A549 (cell line): Measurements from ENCODE around the gene NPFFR1.

Experiments used
- ESRRA ChIP-seq: fragments of 150-350 bp; IDR thresholded peaks from 2 replicates; pipeline ENCODE4 v1.6.1; 2014; ENCODE audit warnings: mild to moderate bottlenecking, low read length, borderline replicate concordance
- HDAC2 ChIP-seq: fragments of 200-600 bp; sonication (generic); IDR thresholded peaks from 2 replicates; pipeline ENCODE4 v1.6.1; 2016
- KDM1A ChIP-seq: fragments of 200-600 bp; sonication (generic); IDR thresholded peaks from 2 replicates; pipeline ENCODE4 v1.6.1; 2016; ENCODE audit warnings: low read depth, mild to moderate bottlenecking
- RCOR1 ChIP-seq: fragments of 150-350 bp; IDR thresholded peaks from 2 replicates; pipeline ENCODE4 v1.6.1; 2014; ENCODE audit warnings: antibody characterized with exemption, low read length, low read depth
- ZC3H11A ChIP-seq: fragments of 450-650 bp; IDR thresholded peaks from 2 replicates; pipeline ENCODE4 v1.6.1; 2014; ENCODE audit warnings: antibody characterized with exemption, mild to moderate bottlenecking
- ZFP36 ChIP-seq: fragments of 450-650 bp; IDR thresholded peaks from 2 replicates; pipeline ENCODE4 v1.6.1; 2014; ENCODE audit warnings: borderline replicate concordance; ENCODE audit not compliant: partially characterized antibody
- ZSCAN20 ChIP-seq: fragments of 250-450 bp; sonication (Bioruptor Pico); IDR thresholded peaks from 2 replicates; pipeline ENCODE4 v1.8.0; 2022; ENCODE audit warnings: mild to moderate bottlenecking, moderate library complexity
- TF ChIP-seq, protein P1 (sequence below): fragments of >200 bp; sonication (Bioruptor Twin); formaldehyde crosslinking; IDR thresholded peaks from 3 replicates; pipeline ENCODE4 v1.5.1; 2016
- TF ChIP-seq, protein P2 (sequence below): IDR thresholded peaks from 2 replicates; pipeline ENCODE4 v1.6.1; 2012
- TF ChIP-seq, protein P3 (sequence below): fragments of 250-450 bp; sonication (Bioruptor Pico); IDR thresholded peaks from 2 replicates; pipeline ENCODE4 v1.5.0; 2021; ENCODE audit warnings: mild to moderate bottlenecking, moderate library complexity, borderline replicate concordance

DNA sequence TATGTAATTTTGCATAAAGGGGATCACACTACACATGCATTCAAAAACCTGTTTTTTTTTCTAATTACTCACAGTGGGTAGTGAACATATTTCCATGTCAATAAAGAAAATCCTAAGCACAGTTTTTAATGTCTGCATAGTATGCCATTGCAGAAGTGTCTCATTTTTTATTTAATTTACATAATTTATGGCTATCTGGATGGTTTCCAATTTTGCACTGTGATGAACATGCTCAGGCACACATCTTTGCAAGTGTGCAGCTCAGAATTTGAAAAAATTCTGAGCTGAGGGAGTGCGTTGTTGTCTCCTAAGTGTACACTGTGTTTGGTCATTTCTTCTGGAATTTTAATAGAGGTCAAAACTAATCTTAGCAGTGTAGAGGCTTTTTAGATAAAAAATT, 2.2 kb downstream of the NPFFR1 start:
- TF ChIP-seq, protein P1, sequence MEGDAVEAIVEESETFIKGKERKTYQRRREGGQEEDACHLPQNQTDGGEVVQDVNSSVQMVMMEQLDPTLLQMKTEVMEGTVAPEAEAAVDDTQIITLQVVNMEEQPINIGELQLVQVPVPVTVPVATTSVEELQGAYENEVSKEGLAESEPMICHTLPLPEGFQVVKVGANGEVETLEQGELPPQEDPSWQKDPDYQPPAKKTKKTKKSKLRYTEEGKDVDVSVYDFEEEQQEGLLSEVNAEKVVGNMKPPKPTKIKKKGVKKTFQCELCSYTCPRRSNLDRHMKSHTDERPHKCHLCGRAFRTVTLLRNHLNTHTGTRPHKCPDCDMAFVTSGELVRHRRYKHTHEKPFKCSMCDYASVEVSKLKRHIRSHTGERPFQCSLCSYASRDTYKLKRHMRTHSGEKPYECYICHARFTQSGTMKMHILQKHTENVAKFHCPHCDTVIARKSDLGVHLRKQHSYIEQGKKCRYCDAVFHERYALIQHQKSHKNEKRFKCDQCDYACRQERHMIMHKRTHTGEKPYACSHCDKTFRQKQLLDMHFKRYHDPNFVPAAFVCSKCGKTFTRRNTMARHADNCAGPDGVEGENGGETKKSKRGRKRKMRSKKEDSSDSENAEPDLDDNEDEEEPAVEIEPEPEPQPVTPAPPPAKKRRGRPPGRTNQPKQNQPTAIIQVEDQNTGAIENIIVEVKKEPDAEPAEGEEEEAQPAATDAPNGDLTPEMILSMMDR = no peak
- no peak for TF ChIP-seq ZFP36
- no peak for TF ChIP-seq ESRRA
- no peak for TF ChIP-seq KDM1A
- TF ChIP-seq, protein P2, sequence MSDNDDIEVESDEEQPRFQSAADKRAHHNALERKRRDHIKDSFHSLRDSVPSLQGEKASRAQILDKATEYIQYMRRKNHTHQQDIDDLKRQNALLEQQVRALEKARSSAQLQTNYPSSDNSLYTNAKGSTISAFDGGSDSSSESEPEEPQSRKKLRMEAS = no peak
- TF ChIP-seq HDAC2 = no peak
- no peak for TF ChIP-seq RCOR1
- TF ChIP-seq ZC3H11A = no peak
- TF ChIP-seq, protein P3, sequence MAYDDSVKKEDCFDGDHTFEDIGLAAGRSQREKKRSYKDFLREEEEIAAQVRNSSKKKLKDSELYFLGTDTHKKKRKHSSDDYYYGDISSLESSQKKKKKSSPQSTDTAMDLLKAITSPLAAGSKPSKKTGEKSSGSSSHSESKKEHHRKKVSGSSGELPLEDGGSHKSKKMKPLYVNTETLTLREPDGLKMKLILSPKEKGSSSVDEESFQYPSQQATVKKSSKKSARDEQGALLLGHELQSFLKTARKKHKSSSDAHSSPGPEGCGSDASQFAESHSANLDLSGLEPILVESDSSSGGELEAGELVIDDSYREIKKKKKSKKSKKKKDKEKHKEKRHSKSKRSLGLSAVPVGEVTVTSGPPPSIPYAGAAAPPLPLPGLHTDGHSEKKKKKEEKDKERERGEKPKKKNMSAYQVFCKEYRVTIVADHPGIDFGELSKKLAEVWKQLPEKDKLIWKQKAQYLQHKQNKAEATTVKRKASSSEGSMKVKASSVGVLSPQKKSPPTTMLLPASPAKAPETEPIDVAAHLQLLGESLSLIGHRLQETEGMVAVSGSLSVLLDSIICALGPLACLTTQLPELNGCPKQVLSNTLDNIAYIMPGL = no peak
- no peak for TF ChIP-seq ZSCAN20 (CRISPR knock-in tag)
